HepG2 (cell line): ENCODE data around the gene MAGI1. TPM values are rescaled to one million over a fixed set of nuclear protein-coding genes. Genes with fewer than 3 reads are reported as not detected.

ENCODE experiments used
- CC2D1A ChIP-seq: sonication (generic); formaldehyde crosslinking; IDR thresholded peaks from 2 replicates; pipeline ENCODE4 v1.8.1; 2023; ENCODE audit warnings: mild to moderate bottlenecking, missing genetic modification reagents
- KDM6A ChIP-seq: IDR thresholded peaks from 2 replicates; pipeline ENCODE4 v1.6.1; 2016; ENCODE audit warnings: low read depth
- ZNF275 ChIP-seq: sonication (generic); formaldehyde crosslinking; IDR thresholded peaks from 2 replicates; pipeline ENCODE4 v1.8.0; 2022; ENCODE audit warnings: missing genetic modification reagents, mild to moderate bottlenecking, inconsistent platforms, borderline replicate concordance
- ZNF407 ChIP-seq: sonication (generic); formaldehyde crosslinking; IDR thresholded peaks from one replicate; pipeline ENCODE4 v1.5.1; 2020; ENCODE audit warnings: mild to moderate bottlenecking, missing genetic modification reagents; ENCODE audit errors: not compliant biosample characterization
- polyA plus RNA-seq, 8 experiments: library from polyadenylated mRNA; depleted of rRNA in 3 of 8; stranded (reverse) in 7 of 8; unstranded in 1 of 8; fragments of >200 nt; fragmentation: Illumina TruSeq in 4 of 8; extraction: Trizol in 4 of 8; gene quantifications; 2 replicates each; pipeline versions ENCODE4 v1.2.1 to v1.2.3, GENCODE V29; 2011 to 2016; ENCODE audit warnings: low read depth in 4 of 8, missing spikeins in 1 of 8, mixed read lengths in 1 of 8; ENCODE audit not compliant: insufficient read depth in 1 of 8
- total RNA-seq, 5 experiments: library from RNA; depleted of rRNA; stranded (reverse); fragments of >200 nt; fragmentation: Illumina TruSeq; extraction: Trizol; gene quantifications; 2 replicates each; pipeline ENCODE4 v1.2.3, GENCODE V29; 2016; ENCODE audit warnings: low read depth in 1 of 5

Gene MAGI1
- total and polyA plus RNA-seq, 2 of the 13 experiments (the other 11 are each of a cell fraction or from before 2014, with no cell fraction given): 22.2 to 26.0 TPM

- no peak for TF ChIP-seq ZNF407 (CRISPR knock-in tag)
- no peak for TF ChIP-seq KDM6A (CRISPR knock-in tag)
- no peak for TF ChIP-seq ZNF275 (CRISPR knock-in tag)
- TF ChIP-seq CC2D1A (CRISPR knock-in tag): no peak
Measured at GRCh38 chr3:65483011-65483410, 555.7 kb downstream of the MAGI1 start (continued).
